OCI-LY3 (cell line): ENCODE measurements around the gene VMP1.
A peak's percentile ranks its signal among the peaks of the same experiment; 100 is the strongest.

Experiments used
- H2AFZ ChIP-seq: fragments of 200-600, 300-600 bp; shearing (Covaris generic); 2 replicates; pipeline ENCODE4 v1.6.0; 2014; ENCODE audit warnings: antibody characterized with exemption, low read depth, low read length
- H3K27ac ChIP-seq: fragments of 200-600, 300-600 bp; sonication (generic); 2 replicates; pipeline ENCODE4 v1.5.1; 2014; ENCODE audit warnings: mild to moderate bottlenecking, low read length, moderate library complexity, mixed read lengths
- H3K27me3 ChIP-seq: fragments of 200-600, 300-600 bp; sonication (generic); 2 replicates; pipeline ENCODE4 v1.6.1; 2014; ENCODE audit warnings: low read depth, low read length, mixed read lengths
- H3K36me3 ChIP-seq: fragments of 200-600, 300-600 bp; sonication (generic); replicated peaks from 2 replicates; pipeline ENCODE3; 2014; ENCODE audit warnings: low read depth, low read length, mixed read lengths
- H3K4me1 ChIP-seq: fragments of 300-600, 200-600 bp; sonication (generic); 2 replicates; pipeline ENCODE4 v1.6.1; 2014; ENCODE audit warnings: low read length, mixed read lengths
- H3K4me2 ChIP-seq: fragments of 200-600, 300-600 bp; sonication (generic); 2 replicates; pipeline ENCODE4 v1.6.1; 2014; ENCODE audit warnings: low read length, mixed read lengths
- H3K4me3 ChIP-seq: fragments of 300-600, 200-600 bp; sonication (generic); 2 replicates; pipeline ENCODE4 v1.5.1; 2014; ENCODE audit warnings: antibody characterized with exemption, mild to moderate bottlenecking, low read length, moderate library complexity
- H3K79me2 ChIP-seq: fragments of 300-600, 200-600 bp; shearing (Covaris generic); 2 replicates; pipeline ENCODE4 v1.6.1; 2014; ENCODE audit warnings: mild to moderate bottlenecking, low read length, mixed read lengths
- H3K9ac ChIP-seq: fragments of 300-600, 200-600 bp; shearing (Covaris generic); 2 replicates; pipeline ENCODE4 v1.6.0; 2014; ENCODE audit warnings: mild to moderate bottlenecking, low read length, moderate library complexity
- H3K9me3 ChIP-seq: fragments of 200-600, 300-600 bp; shearing (Covaris generic); 2 replicates; pipeline ENCODE4 v1.6.1; 2014; ENCODE audit warnings: low read length, mixed read lengths; ENCODE audit not compliant: insufficient read depth
- H4K20me1 ChIP-seq: fragments of 200-600, 300-600 bp; sonication (generic); 2 replicates; pipeline ENCODE4 v1.6.1; 2016; ENCODE audit warnings: low read length, mixed read lengths; ENCODE audit not compliant: insufficient read depth
- EZH2phosphoT487 ChIP-seq: fragments of 200-600 bp; shearing (Covaris generic); IDR thresholded peaks from 2 replicates; pipeline ENCODE4 v1.6.1; 2018; ENCODE audit warnings: antibody characterized with exemption, mixed run types, low read depth
- TF ChIP-seq, protein P1 (sequence below): fragments of 200-600, 300-600 bp; sonication (generic); IDR thresholded peaks from 2 replicates; pipeline ENCODE4 v1.5.1; 2014; ENCODE audit warnings: antibody characterized with exemption, low read length, low read depth

Gene VMP1

DNA sequence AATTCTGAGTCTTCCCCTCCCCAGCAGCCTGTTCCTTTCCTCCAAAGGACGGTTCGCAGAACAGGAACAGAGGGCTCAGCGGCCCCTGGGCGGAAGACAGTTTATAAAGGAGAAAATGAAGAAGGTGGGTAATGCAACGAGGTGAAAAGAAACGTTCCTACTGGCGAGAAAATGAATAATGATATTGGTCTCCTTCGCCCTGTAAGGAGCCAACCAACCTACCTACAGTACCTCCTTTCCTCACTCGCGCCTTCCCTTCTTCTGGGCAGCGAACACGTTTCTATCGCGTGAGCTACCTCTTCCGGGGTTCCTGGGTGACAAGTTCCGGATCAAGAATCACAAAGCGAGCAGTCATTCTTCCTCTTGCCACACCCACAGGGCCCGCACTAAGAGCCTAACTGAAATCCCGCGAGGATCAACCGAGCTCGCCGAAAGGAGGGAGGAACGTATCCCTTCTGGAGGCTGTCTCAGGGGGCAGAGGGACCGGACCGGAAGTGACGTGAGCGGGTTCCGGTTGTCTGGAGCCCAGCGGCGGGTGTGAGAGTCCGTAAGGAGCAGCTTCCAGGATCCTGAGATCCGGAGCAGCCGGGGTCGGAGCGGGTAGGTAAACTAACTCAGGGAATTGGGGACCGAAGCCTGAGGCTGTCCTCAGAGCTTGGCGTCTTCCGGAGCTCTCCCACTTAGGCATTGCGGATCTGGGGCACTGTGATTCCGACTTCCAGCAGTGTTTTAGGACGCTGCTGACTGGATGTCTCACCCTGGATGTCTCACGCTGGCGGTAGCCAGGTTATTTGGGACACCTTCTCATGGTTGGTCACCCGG, at the start of gene VMP1, which contains the start of gene PTRH2:
Gene VMP1, plus strand, starts transcription at position 506 of the 822 bp plus-strand sequence. CDS start 23,793 bp downstream, outside the sequence.
Gene PTRH2, minus strand, starts transcription at position 282 of the 822 bp plus-strand sequence. CDS start 9,452 bp downstream, outside the sequence.
- H3K4me1 ChIP-seq: peaks cover 27% of the 10 kb centered on the region
- H3K4me2 ChIP-seq: peak within 1 kb of the TSS; percentile 79
- TF ChIP-seq, protein P1, sequence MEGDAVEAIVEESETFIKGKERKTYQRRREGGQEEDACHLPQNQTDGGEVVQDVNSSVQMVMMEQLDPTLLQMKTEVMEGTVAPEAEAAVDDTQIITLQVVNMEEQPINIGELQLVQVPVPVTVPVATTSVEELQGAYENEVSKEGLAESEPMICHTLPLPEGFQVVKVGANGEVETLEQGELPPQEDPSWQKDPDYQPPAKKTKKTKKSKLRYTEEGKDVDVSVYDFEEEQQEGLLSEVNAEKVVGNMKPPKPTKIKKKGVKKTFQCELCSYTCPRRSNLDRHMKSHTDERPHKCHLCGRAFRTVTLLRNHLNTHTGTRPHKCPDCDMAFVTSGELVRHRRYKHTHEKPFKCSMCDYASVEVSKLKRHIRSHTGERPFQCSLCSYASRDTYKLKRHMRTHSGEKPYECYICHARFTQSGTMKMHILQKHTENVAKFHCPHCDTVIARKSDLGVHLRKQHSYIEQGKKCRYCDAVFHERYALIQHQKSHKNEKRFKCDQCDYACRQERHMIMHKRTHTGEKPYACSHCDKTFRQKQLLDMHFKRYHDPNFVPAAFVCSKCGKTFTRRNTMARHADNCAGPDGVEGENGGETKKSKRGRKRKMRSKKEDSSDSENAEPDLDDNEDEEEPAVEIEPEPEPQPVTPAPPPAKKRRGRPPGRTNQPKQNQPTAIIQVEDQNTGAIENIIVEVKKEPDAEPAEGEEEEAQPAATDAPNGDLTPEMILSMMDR: no peak
- no peak for TF ChIP-seq EZH2phosphoT487
- H2AFZ ChIP-seq: peak within 1 kb of the TSS; percentile 81
- peak within 1 kb of the TSS; percentile 97 for H3K9ac ChIP-seq
- no peaks in the 10 kb centered on the region for H3K27me3 ChIP-seq
- peaks cover 21% of the 10 kb centered on the region for H4K20me1 ChIP-seq
- no peaks in the 10 kb centered on the region for H3K9me3 ChIP-seq
- peak within 1 kb of the TSS; percentile 76 for H3K27ac ChIP-seq
- peaks cover 98% of the 10 kb centered on the region for H3K79me2 ChIP-seq
- H3K4me3 ChIP-seq: peak within 1 kb of the TSS; percentile 95
- H3K36me3 ChIP-seq: peaks cover 19% of the 10 kb centered on the region

DNA sequence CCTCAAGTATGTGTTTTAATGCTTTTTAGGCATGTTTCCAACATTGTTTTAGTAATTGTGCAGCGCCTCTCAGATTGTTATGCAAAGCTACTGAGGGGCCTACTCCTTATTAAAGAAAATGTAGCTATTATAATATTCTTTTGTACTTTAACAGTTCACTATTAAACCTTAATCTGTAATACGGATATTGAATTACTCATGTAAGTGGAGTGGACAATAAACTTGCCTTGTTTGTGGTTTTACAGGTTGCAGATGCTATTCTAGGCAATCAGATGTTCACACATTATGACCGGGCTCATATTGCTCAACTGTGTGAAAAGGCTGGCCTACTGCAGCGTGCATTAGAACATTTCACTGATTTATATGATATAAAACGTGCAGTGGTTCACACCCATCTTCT, 41.2 kb upstream of the VMP1 start:
- Histone ChIP-seq H3K4me1 (peaks cover 23% of the 10 kb centered on the region), H4K20me1 (peaks cover 17% of the 10 kb centered on the region; the same call in 1 of the 2 replicates), H2AFZ (no peak overlapping the region), H3K9me3 (no peaks in the 10 kb centered on the region), H3K4me3 (no peak overlapping the region), H3K27me3 (no peaks in the 10 kb centered on the region), H3K36me3 (peaks cover 75% of the 10 kb centered on the region), H3K79me2 (no peaks in the 10 kb centered on the region; the same call in 1 of the 2 replicates), H3K9ac (no peak overlapping the region), H3K27ac (no peak overlapping the region), H3K4me2 (no peak overlapping the region)
- TF ChIP-seq, protein P1: no peak
- no peak for TF ChIP-seq EZH2phosphoT487

DNA sequence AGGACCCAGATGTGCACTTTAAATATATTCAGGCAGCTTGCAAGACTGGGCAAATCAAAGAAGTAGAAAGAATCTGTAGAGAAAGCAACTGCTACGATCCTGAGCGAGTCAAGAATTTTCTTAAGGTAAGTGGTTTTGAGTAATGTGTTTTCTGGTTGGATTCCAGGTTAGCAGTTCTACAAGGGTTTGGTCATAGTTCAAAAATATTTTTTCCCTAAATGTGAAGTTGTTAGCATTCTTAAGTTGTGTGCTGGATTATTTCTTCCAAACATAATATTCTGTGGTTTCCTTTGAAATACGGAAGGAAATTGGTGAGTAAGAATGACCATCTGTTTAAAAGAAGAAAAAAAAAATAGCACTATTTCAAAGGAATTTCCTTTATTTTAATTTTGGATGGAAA, 38.6 kb upstream of the VMP1 start:
- peaks cover 27% of the 10 kb centered on the region for H4K20me1 ChIP-seq
- H3K27ac ChIP-seq: peak overlapping the region; percentile 1; the same call in 1 of the 2 replicates
- no peak overlapping the region for H3K9ac ChIP-seq
- H3K9me3 ChIP-seq: no peaks in the 10 kb centered on the region
- no peak overlapping the region for H2AFZ ChIP-seq
- H3K4me3 ChIP-seq: no peak overlapping the region
- peak overlapping the region; percentile 34 for H3K4me2 ChIP-seq
- peaks cover 64% of the 10 kb centered on the region for H3K36me3 ChIP-seq
- H3K27me3 ChIP-seq: no peaks in the 10 kb centered on the region
- TF ChIP-seq, protein P1: no peak
- TF ChIP-seq EZH2phosphoT487: no peak
- H3K79me2 ChIP-seq: peaks cover 4% of the 10 kb centered on the region; the same call in 1 of the 2 replicates
- H3K4me1 ChIP-seq: peaks cover 25% of the 10 kb centered on the region

DNA sequence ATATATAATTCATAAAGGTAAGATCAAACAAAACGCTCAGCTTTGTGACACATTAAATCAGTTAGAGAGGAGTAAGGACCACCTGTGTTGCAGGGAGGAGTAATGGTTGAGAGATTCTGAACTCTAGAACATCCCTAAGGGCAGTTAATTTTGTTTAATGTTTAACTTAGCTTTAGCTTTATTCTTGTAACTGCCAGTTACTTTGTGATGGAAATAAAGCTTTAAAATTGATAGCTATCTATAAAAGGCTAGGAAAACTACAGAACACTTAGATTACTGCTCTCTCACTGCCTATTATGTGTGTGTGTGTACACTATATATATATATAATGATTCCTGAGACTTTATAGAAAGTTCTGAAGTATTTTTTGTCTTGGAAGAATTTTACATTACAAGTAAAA, 38.0 kb upstream of the VMP1 start:
- Histone ChIP-seq H3K4me1 (peaks cover 31% of the 10 kb centered on the region), H3K4me2 (peak overlapping the region; percentile 34), H3K27ac (peak overlapping the region; percentile 15; the same call in 1 of the 2 replicates), H3K9me3 (no peaks in the 10 kb centered on the region), H3K9ac (no peak overlapping the region), H3K4me3 (no peak overlapping the region), H2AFZ (no peak overlapping the region), H3K79me2 (peaks cover 4% of the 10 kb centered on the region; the same call in 1 of the 2 replicates), H3K27me3 (no peaks in the 10 kb centered on the region), H4K20me1 (peaks cover 27% of the 10 kb centered on the region), H3K36me3 (peaks cover 63% of the 10 kb centered on the region)
- no peak for TF ChIP-seq EZH2phosphoT487
- TF ChIP-seq, protein P1: no peak
